ENCODE data around the gene PSORS1C1.
"Not testable (repeated sequence)": the region's sequence is repeated elsewhere in the genome, so short reads cannot be mapped to it uniquely, and the experiment has no call there.

PSORS1C1 gene

GRCh38 chr6:31180500-31180899 lies 65.9 kb downstream of the PSORS1C1 start:
- FAIRE-seq (no peak), DNase-seq (ENCODE audit: insufficient read length, low spot score) (no peak)
- TF ChIP-seq PAX5 (IDR thresholded peaks at IDR 0.05; ENCODE audit: insufficient read depth, low read length, severe bottlenecking), result no peak
- no peak for TF ChIP-seq POLR2AphosphoS5 (IDR thresholded peaks at IDR 0.05; ENCODE audit: low read depth, low read length)
- no peak for TF ChIP-seq POU2F2 (IDR thresholded peaks at IDR 0.05; ENCODE audit: low read depth, low read length)
- TF ChIP-seq POLR2A (IDR thresholded peaks at IDR 0.05; ENCODE audit: low read depth, low read length), result no peak
- TF ChIP-seq TAF1 (IDR thresholded peaks at IDR 0.05; ENCODE audit: low read depth, low read length), result no peak
- no peak for TF ChIP-seq SPI1 (IDR thresholded peaks at IDR 0.05; ENCODE audit: low read depth, low read length)

- not testable (repeated sequence) for DNase-seq (ENCODE audit: insufficient read length, low spot score); FAIRE-seq
Measured at GRCh38 chr6:31183287-31183686, 68.7 kb downstream of the PSORS1C1 start.

GRCh38 chr6:31183859-31184258 lies 69.3 kb downstream of the PSORS1C1 start:
- DNase-seq (ENCODE audit: insufficient read length, low spot score); FAIRE-seq: not testable (repeated sequence)

- FAIRE-seq, result peak; percentile 20
- not testable (repeated sequence) for DNase-seq (ENCODE audit: insufficient read length, low spot score)
Measured at GRCh38 chr6:31185695-31186051, 71.1 kb downstream of the PSORS1C1 start.

- DNase-seq (ENCODE audit: insufficient read length, low spot score), result no peak
- peak; percentile 69 for FAIRE-seq
- TF ChIP-seq POLR2A (IDR thresholded peaks at IDR 0.05; ENCODE audit: low read depth, low read length) (no peak), POLR2AphosphoS5 (IDR thresholded peaks at IDR 0.05; ENCODE audit: low read depth, low read length) (no peak), PAX5 (IDR thresholded peaks at IDR 0.05; ENCODE audit: insufficient read depth, low read length, severe bottlenecking) (no peak), SPI1 (IDR thresholded peaks at IDR 0.05; ENCODE audit: low read depth, low read length) (no peak), POU2F2 (IDR thresholded peaks at IDR 0.05; ENCODE audit: low read depth, low read length) (no peak), TAF1 (IDR thresholded peaks at IDR 0.05; ENCODE audit: low read depth, low read length) (no peak)
Measured at GRCh38 chr6:31186052-31186734, 71.6 kb downstream of the PSORS1C1 start.

- TF ChIP-seq PAX5 (IDR thresholded peaks at IDR 0.05; ENCODE audit: insufficient read depth, low read length, severe bottlenecking), result no peak
- TF ChIP-seq POU2F2 (IDR thresholded peaks at IDR 0.05; ENCODE audit: low read depth, low read length), result no peak
- TF ChIP-seq SPI1 (IDR thresholded peaks at IDR 0.05; ENCODE audit: low read depth, low read length), result no peak
- no peak for TF ChIP-seq POLR2A (IDR thresholded peaks at IDR 0.05; ENCODE audit: low read depth, low read length)
Measured at GRCh38 chr6:31187780-31188194, 73.2 kb downstream of the PSORS1C1 start.

GRCh38 chr6:31189223-31189622 lies 74.6 kb downstream of the PSORS1C1 start:
- not testable (repeated sequence) for DNase-seq (ENCODE audit: insufficient read length, low spot score); FAIRE-seq

More at GRCh38 chr6:31187780-31188194, 73.2 kb downstream of the PSORS1C1 start:
- FAIRE-seq (no peak), DNase-seq (ENCODE audit: insufficient read length, low spot score) (no peak)

All from GM12891 (cell line).